H9 (cell line): ENCODE results near the gene CYB5B. TPM values are rescaled to one million over a fixed set of nuclear protein-coding genes. Genes with fewer than 3 reads are reported as not detected.

Experiments
- DNase-seq: peaks from one replicate; pipeline ENCODE4 v3.0.0-alpha.2; 2017
- H2AFZ ChIP-seq: one replicate; pipeline ENCODE4 v1.6.1; 2013; ENCODE audit warnings: mild to moderate bottlenecking, low read length, control low read depth, moderate library complexity
- H2AK5ac ChIP-seq: 2 replicates; pipeline ENCODE4 v1.6.1; 2013; ENCODE audit warnings: low read length, control low read depth, mixed read lengths; ENCODE audit not compliant: insufficient read length
- H2BK120ac ChIP-seq: one replicate; pipeline ENCODE4 v1.6.1; 2013; ENCODE audit warnings: low read depth, mild to moderate bottlenecking, low read length, control low read depth, inconsistent platforms; ENCODE audit not compliant: poor library complexity, severe bottlenecking
- H2BK12ac ChIP-seq: 2 replicates; pipeline ENCODE4 v1.6.1; 2013; ENCODE audit warnings: low read length, control low read depth, mixed read lengths, low read depth; ENCODE audit not compliant: insufficient read length
- H2BK15ac ChIP-seq: 2 replicates; pipeline ENCODE4 v1.6.1; 2013; ENCODE audit warnings: low read depth, low read length, control low read depth
- H2BK20ac ChIP-seq: one replicate; pipeline ENCODE4 v1.6.1; 2013; ENCODE audit warnings: low read depth, mild to moderate bottlenecking, low read length, control low read depth, inconsistent platforms; ENCODE audit not compliant: poor library complexity, severe bottlenecking
- H2BK5ac ChIP-seq: 2 replicates; pipeline ENCODE4 v1.6.1; 2013; ENCODE audit warnings: low read length, control low read depth, mixed read lengths; ENCODE audit not compliant: insufficient read length
- H3K14ac ChIP-seq: 2 replicates; pipeline ENCODE4 v1.6.1; 2013; ENCODE audit warnings: low read length, control low read depth; ENCODE audit not compliant: insufficient read depth
- H3K18ac ChIP-seq: 2 replicates; pipeline ENCODE4 v1.6.1; 2013; ENCODE audit warnings: low read depth, mild to moderate bottlenecking, mixed read lengths, low read length, control low read depth; ENCODE audit not compliant: insufficient read length
- H3K23ac ChIP-seq: 2 replicates; pipeline ENCODE4 v1.6.1; 2013; ENCODE audit warnings: low read length, control low read depth, mixed read lengths, low read depth; ENCODE audit not compliant: insufficient read length
- H3K23me2 ChIP-seq: 2 replicates; pipeline ENCODE4 v1.6.1; 2013; ENCODE audit warnings: low read depth, mild to moderate bottlenecking, mixed read lengths, low read length, control low read depth; ENCODE audit not compliant: insufficient read length, poor library complexity, severe bottlenecking
- H3K27ac ChIP-seq: 2 replicates; pipeline ENCODE4 v1.5.1; 2013; ENCODE audit warnings: low read length, control low read depth, mixed read lengths, low read depth; ENCODE audit not compliant: insufficient read length
- H3K27me3 ChIP-seq: 2 replicates; pipeline ENCODE4 v1.6.1; 2013; ENCODE audit warnings: low read length, control low read depth, inconsistent platforms; ENCODE audit not compliant: insufficient read depth
- H3K4ac ChIP-seq: 2 replicates; pipeline ENCODE4 v1.6.1; 2013; ENCODE audit warnings: low read depth, mild to moderate bottlenecking, control low read depth, inconsistent platforms, low read length, moderate library complexity
- H3K4me1 ChIP-seq: 2 replicates; pipeline ENCODE4 v1.6.1; 2013; ENCODE audit warnings: low read length, control low read depth, inconsistent platforms; ENCODE audit not compliant: insufficient read depth
- H3K4me2 ChIP-seq: 2 replicates; pipeline ENCODE4 v1.6.1; 2013; ENCODE audit warnings: low read length, control low read depth, mixed read lengths; ENCODE audit not compliant: insufficient read length, insufficient read depth
- H3K56ac ChIP-seq: 2 replicates; pipeline ENCODE4 v1.6.1; 2013; ENCODE audit warnings: low read depth, mild to moderate bottlenecking, mixed read lengths, low read length, control low read depth; ENCODE audit not compliant: insufficient read length
- H3K79me1 ChIP-seq: 2 replicates; pipeline ENCODE4 v1.6.1; 2013; ENCODE audit warnings: low read depth, mild to moderate bottlenecking, moderate library complexity, low read length, control low read depth, inconsistent platforms; ENCODE audit not compliant: insufficient read depth, poor library complexity, severe bottlenecking
- H3K79me2 ChIP-seq: 2 replicates; pipeline ENCODE4 v1.6.1; 2013; ENCODE audit warnings: low read length, control low read depth, inconsistent platforms; ENCODE audit not compliant: insufficient read depth
- H3K9ac ChIP-seq: 2 replicates; pipeline ENCODE4 v1.6.1; 2013; ENCODE audit warnings: low read length, control low read depth, mixed read lengths; ENCODE audit not compliant: insufficient read length; ENCODE audit errors: extremely low read depth
- H3K9me3 ChIP-seq: one replicate; pipeline ENCODE4 v1.6.1; 2013; ENCODE audit warnings: low read depth, low read length, inconsistent platforms; ENCODE audit not compliant: control insufficient read depth
- H3T11ph ChIP-seq: one replicate; pipeline ENCODE4 v1.6.1; 2013; ENCODE audit warnings: mild to moderate bottlenecking, low read length, control low read depth, inconsistent platforms
- H4K20me1 ChIP-seq: one replicate; pipeline ENCODE4 v1.6.1; 2013; ENCODE audit not compliant: control insufficient read depth, insufficient read length, insufficient read depth
- H4K5ac ChIP-seq: 2 replicates; pipeline ENCODE4 v1.6.1; 2013; ENCODE audit warnings: low read depth, mild to moderate bottlenecking, mixed read lengths, low read length, control low read depth; ENCODE audit not compliant: insufficient read length
- H4K8ac ChIP-seq: replicated peaks from 2 replicates; pipeline ENCODE4 v1.6.1; 2013; ENCODE audit warnings: low read length, control low read depth, mixed read lengths, low read depth; ENCODE audit not compliant: insufficient read length
- H4K91ac ChIP-seq: 2 replicates; pipeline ENCODE4 v1.6.1; 2013; ENCODE audit warnings: low read depth, mild to moderate bottlenecking, moderate library complexity, mixed read lengths, low read length, control low read depth; ENCODE audit not compliant: insufficient read length
- H3K27ac Mint-ChIP-seq, 3 experiments: 2 replicates in 2 of 3; 3 replicates in 1 of 3; pipeline ENCODE4 v1.8.0; 2020 to 2021; ENCODE audit warnings: mixed read lengths in 3 of 3, mild to moderate bottlenecking in 1 of 3, moderate library complexity in 1 of 3
- H3K27me3 Mint-ChIP-seq: 2 replicates; pipeline ENCODE4 v1.8.0; 2021; ENCODE audit warnings: low read depth, mild to moderate bottlenecking, moderate library complexity, mixed read lengths
- H3K36me3 Mint-ChIP-seq, 3 experiments: 2 replicates in 2 of 3; 3 replicates in 1 of 3; pipeline ENCODE4 v1.8.0; 2020 to 2021; ENCODE audit warnings: low read depth in 3 of 3, mixed read lengths in 3 of 3; ENCODE audit not compliant: insufficient read depth in 1 of 3
- H3K4me1 Mint-ChIP-seq, 2 experiments: 2 replicates each; pipeline ENCODE4 v1.8.0; 2020; ENCODE audit warnings: mixed read lengths in 2 of 2
- H3K4me3 Mint-ChIP-seq, 2 experiments: 2 replicates in 1 of 2; 3 replicates in 1 of 2; pipeline ENCODE4 v1.8.0; 2020 to 2021; ENCODE audit warnings: mild to moderate bottlenecking in 2 of 2, mixed read lengths in 2 of 2, moderate library complexity in 1 of 2
- H3K9me3 Mint-ChIP-seq, 2 experiments: 2 replicates in 1 of 2; 3 replicates in 1 of 2; pipeline ENCODE4 v1.8.0; 2020; ENCODE audit warnings: mild to moderate bottlenecking in 2 of 2, mixed read lengths in 2 of 2, moderate library complexity in 1 of 2
- WGBS: extraction: QIAGEN DNeasy Blood & Tissue Kit; methylation state at CpG from one replicate; pipeline ENCODE4 v1.1.7; 2013; ENCODE audit warnings: missing lambda C conversion rate, low lambda C conversion rate, mixed read lengths; ENCODE audit not compliant: insufficient read length; ENCODE audit errors: extremely low coverage; 5-methylcytosine and 5-hydroxymethylcytosine counted together
- total RNA-seq: library from RNA; stranded (reverse); gene quantifications from 2 replicates; pipeline ENCODE4 v1.2.1, GENCODE V29; 2021
- TF ChIP-seq, protein P1 (sequence below): fragments of 200-600 bp; sonication (generic); conservative IDR thresholded peaks from 3 replicates; pipeline ENCODE4 v1.8.0; 2021; ENCODE audit warnings: antibody characterized with exemption, mild to moderate bottlenecking

The CYB5B gene
- total RNA-seq, 1 experiment from 2014 or later: 126 TPM

DNA sequence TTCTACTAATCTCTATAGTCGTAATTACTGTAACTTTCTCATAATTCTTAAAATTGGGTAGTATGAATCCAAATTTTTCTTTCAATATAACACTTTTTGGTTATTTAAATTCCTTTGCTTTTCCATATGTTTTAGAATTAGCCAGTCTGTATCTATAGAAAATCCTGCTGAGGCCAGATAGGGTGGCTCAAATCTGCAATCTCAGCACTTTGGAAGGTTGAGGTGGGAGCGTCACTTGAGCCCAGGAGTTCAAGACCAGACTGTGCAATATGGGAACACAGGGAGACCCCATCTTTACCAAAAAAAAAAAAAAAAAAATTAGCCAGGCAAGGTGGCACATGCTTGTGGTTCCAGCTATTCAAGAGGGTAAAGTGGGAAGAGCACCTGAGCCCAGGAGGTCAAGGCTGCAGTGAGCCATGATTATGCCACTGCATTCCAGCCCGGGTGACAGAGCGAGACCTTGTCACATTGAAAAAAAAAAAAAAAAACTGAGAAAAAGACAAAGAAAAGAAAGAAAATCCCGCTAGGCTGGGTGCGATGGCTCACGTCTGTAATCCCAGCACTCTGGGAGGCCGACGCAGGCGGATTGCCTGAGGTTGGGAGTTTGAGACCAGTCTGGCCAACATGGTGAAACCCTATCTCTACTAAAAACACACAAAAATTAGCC, 47.9 kb upstream of the CYB5B start:
- no peaks in the 10 kb centered on the region for H3K23me2 ChIP-seq
- no peaks in the 10 kb centered on the region for H3K27me3 Mint-ChIP-seq
- TF ChIP-seq, protein P1, sequence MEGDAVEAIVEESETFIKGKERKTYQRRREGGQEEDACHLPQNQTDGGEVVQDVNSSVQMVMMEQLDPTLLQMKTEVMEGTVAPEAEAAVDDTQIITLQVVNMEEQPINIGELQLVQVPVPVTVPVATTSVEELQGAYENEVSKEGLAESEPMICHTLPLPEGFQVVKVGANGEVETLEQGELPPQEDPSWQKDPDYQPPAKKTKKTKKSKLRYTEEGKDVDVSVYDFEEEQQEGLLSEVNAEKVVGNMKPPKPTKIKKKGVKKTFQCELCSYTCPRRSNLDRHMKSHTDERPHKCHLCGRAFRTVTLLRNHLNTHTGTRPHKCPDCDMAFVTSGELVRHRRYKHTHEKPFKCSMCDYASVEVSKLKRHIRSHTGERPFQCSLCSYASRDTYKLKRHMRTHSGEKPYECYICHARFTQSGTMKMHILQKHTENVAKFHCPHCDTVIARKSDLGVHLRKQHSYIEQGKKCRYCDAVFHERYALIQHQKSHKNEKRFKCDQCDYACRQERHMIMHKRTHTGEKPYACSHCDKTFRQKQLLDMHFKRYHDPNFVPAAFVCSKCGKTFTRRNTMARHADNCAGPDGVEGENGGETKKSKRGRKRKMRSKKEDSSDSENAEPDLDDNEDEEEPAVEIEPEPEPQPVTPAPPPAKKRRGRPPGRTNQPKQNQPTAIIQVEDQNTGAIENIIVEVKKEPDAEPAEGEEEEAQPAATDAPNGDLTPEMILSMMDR: no peak
- no peak overlapping the region for H4K5ac ChIP-seq
- no peak overlapping the region for H2AFZ ChIP-seq
- no peak overlapping the region for H2BK15ac ChIP-seq
- H3K4me1 ChIP-seq: no peaks in the 10 kb centered on the region
- no peak overlapping the region for H2BK12ac ChIP-seq
- no peak overlapping the region for H4K91ac ChIP-seq
- no peaks in the 10 kb centered on the region for H3K9me3 ChIP-seq
- no peak overlapping the region for H2BK20ac ChIP-seq
- no peak overlapping the region for H3K9ac ChIP-seq
- H3K27ac ChIP-seq: no peak overlapping the region
- no peaks in the 10 kb centered on the region for H4K20me1 ChIP-seq
- H3K9me3 Mint-ChIP-seq: no peaks in the 10 kb centered on the region
- H3K23ac ChIP-seq: no peak overlapping the region
- peaks cover 28 to 63% (median 51%) of the 10 kb centered on the region in 3 experiments for H3K36me3 Mint-ChIP-seq
- no peak overlapping the region for H3K4me2 ChIP-seq
- no peak overlapping the region for H4K8ac ChIP-seq
- H3K4me3 Mint-ChIP-seq: no peak overlapping the region
- H2BK120ac ChIP-seq: no peak overlapping the region
- no peak overlapping the region for H3T11ph ChIP-seq
- no peak overlapping the region for H3K18ac ChIP-seq
- H3K27me3 ChIP-seq: no peaks in the 10 kb centered on the region
- H3K79me1 ChIP-seq: peaks cover 3% of the 10 kb centered on the region
- H3K27ac Mint-ChIP-seq: no peak overlapping the region
- H3K79me2 ChIP-seq: no peaks in the 10 kb centered on the region
- no peak overlapping the region for H3K4ac ChIP-seq
- H2BK5ac ChIP-seq: no peak overlapping the region
- no peak for DNase-seq
- H3K4me1 Mint-ChIP-seq: no peaks in the 10 kb centered on the region
- no CpG with 5 or more reads among the region's 10 CpGs for WGBS
- no peak overlapping the region for H3K56ac ChIP-seq
- H3K14ac ChIP-seq: no peak overlapping the region
- H2AK5ac ChIP-seq: no peak overlapping the region
